Smooth muscle cell of the brain vasculature (primary cell): Measurements from ENCODE around the gene NUMBL.
"Not testable (repeated sequence)": the region's sequence is repeated elsewhere in the genome, so short reads cannot be mapped to it uniquely, and the experiment has no call there.

Experiments
- DNase-seq: peaks from one replicate; pipeline ENCODE4 v3.0.0-alpha.2; 2012; ENCODE audit warnings: low read depth, low spot score

Gene NUMBL

GRCh38 chr19:40690050-40690692 is at the start of gene NUMBL:
NUMBL (minus strand) TSS chr19:40690651; CDS start chr19:40690483, 168 bp downstream.
- DNase-seq = no peak

GRCh38 chr19:40739030-40739839 is 48.8 kb upstream of the NUMBL start:
- DNase-seq = no peak

GRCh38 chr19:40737102-40737644 is 46.7 kb upstream of the NUMBL start:
- DNase-seq = no peak

- DNase-seq = no peak
These were observed 46.2 kb upstream of the NUMBL start for GRCh38 chr19:40736661-40737060.

GRCh38 chr19:40735013-40735771 is 44.7 kb upstream of the NUMBL start:
- no peak for DNase-seq

- DNase-seq = no peak
These were observed 42.7 kb upstream of the NUMBL start for GRCh38 chr19:40733149-40733548.

- not testable (repeated sequence) for DNase-seq
These were observed 41.9 kb upstream of the NUMBL start for GRCh38 chr19:40732304-40732703.

- not testable (repeated sequence) for DNase-seq
These were observed 39.6 kb upstream of the NUMBL start for GRCh38 chr19:40730065-40730464.

GRCh38 chr19:40726279-40726678 is 35.8 kb upstream of the NUMBL start:
- DNase-seq = no peak

GRCh38 chr19:40724855-40725254 is 34.4 kb upstream of the NUMBL start:
- no peak for DNase-seq

GRCh38 chr19:40724315-40724714 is 33.9 kb upstream of the NUMBL start:
- no peak for DNase-seq

GRCh38 chr19:40723661-40724254 is 33.3 kb upstream of the NUMBL start:
- DNase-seq = no peak

GRCh38 chr19:40721936-40722661 is 31.6 kb upstream of the NUMBL start:
- no peak for DNase-seq

- no peak for DNase-seq
These were observed 30.7 kb upstream of the NUMBL start for GRCh38 chr19:40721140-40721486.

GRCh38 chr19:40719414-40719894 is 29.0 kb upstream of the NUMBL start:
- DNase-seq = no peak

- DNase-seq = no peak
These were observed 28.4 kb upstream of the NUMBL start for GRCh38 chr19:40718774-40719391.

- DNase-seq = no peak
These were observed 27.7 kb upstream of the NUMBL start for GRCh38 chr19:40717880-40718773.

GRCh38 chr19:40717325-40717879 is 27.0 kb upstream of the NUMBL start:
- DNase-seq = no peak
